Activated naive CD4-positive, alpha-beta T cell treated with anti-CD3 and anti-CD28 coated beads, Interleukin-2, amount 50 U/mL, for 24 hours (primary cell): Measurements from ENCODE around the gene IER5.

Source experiments
- H3K27ac Mint-ChIP-seq: one replicate; pipeline ENCODE4 v1.8.0; 2021; ENCODE audit warnings: mild to moderate bottlenecking, mixed read lengths
- H3K27me3 Mint-ChIP-seq: one replicate; pipeline ENCODE4 v1.8.0; 2021; ENCODE audit warnings: mixed read lengths
- H3K36me3 Mint-ChIP-seq: one replicate; pipeline ENCODE4 v1.8.0; 2021; ENCODE audit warnings: mixed read lengths
- H3K4me1 Mint-ChIP-seq: one replicate; pipeline ENCODE4 v1.8.0; 2021; ENCODE audit warnings: mixed read lengths
- H3K4me3 Mint-ChIP-seq: one replicate; pipeline ENCODE4 v1.8.0; 2021; ENCODE audit warnings: mild to moderate bottlenecking, mixed read lengths
- H3K9me3 Mint-ChIP-seq: one replicate; pipeline ENCODE4 v1.8.0; 2021; ENCODE audit warnings: mixed read lengths

The IER5 gene

DNA sequence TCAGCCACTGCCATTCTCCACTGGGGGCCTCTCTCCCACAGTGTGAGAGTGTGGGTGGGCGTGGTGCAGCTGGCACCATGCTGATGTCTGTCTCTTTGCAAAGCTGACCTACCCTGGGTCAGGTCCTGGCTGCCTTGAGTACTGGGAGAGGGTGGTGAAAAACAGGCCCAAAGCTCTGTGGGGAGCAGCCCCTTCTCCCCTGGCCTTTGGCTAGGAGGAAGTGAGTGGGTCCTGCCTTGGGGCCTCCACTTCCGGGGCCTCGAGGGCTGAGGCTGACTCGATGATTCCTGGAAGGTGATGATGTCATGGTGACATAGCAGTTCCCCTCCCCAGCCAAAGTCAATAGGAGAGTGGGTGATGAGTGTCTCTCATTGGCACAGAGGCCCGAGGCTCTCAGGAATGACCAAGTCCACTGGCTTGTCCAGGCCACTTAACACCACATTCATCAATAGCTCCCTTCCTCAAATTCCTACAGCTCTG is 53.0 kb downstream of the IER5 start:
- no peaks in the 10 kb centered on the region for H3K9me3 Mint-ChIP-seq
- H3K27ac Mint-ChIP-seq, result peak overlapping the region; percentile 82
- H3K4me1 Mint-ChIP-seq, result peaks cover 47% of the 10 kb centered on the region
- H3K36me3 Mint-ChIP-seq, result peaks cover 2% of the 10 kb centered on the region
- H3K27me3 Mint-ChIP-seq, result no peaks in the 10 kb centered on the region
- H3K4me3 Mint-ChIP-seq, result peak overlapping the region; percentile 59
